ENCODE measurements around the gene CCDC12.

The CCDC12 gene

DNA sequence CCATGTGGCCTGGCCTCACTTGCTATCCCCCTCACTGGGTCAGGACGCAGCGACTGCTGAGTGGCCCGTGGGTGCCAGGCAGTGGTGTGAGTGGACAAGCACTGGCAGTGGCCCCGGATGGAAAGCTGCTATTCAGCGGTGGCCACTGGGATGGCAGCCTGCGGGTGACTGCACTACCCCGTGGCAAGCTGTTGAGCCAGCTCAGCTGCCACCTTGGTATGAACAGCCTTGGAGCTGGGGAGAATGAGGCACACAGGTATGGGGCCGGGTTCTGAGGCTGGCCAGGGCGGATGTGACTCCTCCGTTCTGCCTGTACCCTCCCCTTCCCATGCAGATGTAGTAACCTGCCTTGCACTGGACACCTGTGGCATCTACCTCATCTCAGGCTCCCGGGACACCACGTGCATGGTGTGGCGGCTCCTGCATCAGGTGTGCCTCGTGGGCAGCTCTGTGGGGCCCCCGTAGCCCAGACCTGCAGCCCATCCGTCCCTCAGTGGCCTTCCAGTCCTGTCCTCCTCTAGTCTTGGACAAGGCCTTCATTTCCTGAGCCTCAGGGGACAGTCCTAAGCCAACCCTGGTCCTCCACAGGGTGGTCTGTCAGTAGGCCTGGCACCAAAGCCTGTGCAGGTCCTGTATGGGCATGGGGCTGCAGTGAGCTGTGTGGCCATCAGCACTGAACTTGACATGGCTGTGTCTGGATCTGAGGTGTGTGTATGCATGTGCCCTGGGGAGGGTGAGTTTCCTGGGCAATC lies 31.1 kb upstream of the CCDC12 start:
- DNase-seq = no peak

GRCh38 chr3:47007001-47007400 lies 30.5 kb upstream of the CCDC12 start:
- no peak for DNase-seq

DNA sequence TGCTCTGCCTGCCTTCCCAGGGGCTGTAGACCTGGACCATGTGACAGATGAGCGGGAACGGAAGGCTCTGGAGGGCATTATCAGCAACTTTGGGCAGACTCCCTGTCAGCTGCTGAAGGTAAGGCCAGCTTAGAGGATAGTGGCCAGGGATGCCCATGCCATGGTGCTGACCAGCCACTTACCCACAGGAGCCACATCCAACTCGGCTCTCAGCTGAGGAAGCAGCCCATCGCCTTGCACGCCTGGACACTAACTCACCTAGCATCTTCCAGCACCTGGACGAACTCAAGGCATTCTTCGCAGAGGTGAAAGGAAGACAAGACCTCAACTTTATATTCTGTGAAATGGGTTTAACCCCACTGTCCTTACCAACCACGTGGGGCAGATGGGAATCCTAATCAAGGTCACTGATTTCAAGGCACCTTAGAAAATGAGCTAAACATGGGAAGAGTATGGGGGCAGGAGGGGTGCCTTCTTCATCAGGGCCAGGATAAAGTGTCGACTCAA lies 29.7 kb upstream of the CCDC12 start:
- no peak for DNase-seq

DNA sequence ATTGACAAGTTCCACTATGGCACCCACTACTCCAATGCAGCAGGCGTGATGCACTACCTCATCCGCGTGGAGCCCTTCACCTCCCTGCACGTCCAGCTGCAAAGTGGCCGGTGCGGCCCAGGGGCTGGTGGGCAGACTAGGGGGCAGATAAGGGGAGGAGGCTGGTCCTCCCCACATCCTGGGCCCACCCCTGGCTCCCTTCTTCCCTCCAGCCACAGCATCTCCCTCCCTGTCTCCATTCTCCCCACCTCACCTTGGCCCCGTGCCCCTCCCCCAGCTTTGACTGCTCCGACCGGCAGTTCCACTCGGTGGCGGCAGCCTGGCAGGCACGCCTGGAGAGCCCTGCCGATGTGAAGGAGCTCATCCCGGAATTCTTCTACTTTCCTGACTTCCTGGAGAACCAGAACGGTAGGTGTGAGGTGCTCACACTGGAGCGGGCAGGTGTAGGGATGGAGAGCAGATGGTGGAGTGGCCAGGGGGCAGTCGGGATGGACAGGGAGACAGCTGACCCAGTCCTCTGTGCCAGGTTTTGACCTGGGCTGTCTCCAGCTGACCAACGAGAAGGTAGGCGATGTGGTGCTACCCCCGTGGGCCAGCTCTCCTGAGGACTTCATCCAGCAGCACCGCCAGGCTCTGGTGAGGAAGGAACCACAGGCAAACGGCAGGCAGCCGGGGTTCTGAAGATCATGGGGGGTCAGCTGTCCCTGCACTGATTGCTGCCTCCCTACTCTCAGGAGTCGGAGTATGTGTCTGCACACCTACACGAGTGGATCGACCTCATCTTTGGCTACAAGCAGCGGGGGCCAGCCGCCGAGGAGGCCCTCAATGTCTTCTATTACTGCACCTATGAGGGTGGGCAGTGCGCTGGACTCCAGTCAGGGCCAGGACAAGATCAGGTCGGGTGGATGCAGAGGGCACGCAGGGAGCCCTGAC lies 28.9 kb upstream of the CCDC12 start:
- DNase-seq = no peak

- no peak for DNase-seq
Measured at GRCh38 chr3:47004369-47005211, 28.0 kb upstream of the CCDC12 start.

- DNase-seq = no peak
Measured at GRCh38 chr3:47003461-47004368, 27.2 kb upstream of the CCDC12 start.

DNA sequence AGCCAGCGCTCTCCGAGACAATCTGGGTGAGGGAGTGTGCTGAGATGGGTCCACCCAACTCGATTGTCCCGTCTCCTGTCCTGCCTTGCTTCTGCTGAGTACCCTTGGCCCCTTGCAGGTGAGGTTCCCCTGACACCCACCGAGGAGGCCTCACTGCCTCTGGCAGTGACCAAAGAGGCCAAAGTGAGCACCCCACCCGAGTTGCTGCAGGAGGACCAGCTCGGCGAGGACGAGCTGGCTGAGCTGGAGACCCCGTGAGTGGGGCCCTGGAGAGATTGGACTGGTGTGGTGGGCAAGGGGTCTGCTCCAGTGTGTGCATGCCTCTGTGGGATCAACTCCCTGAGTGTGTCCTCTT lies 26.5 kb upstream of the CCDC12 start:
- no peak for DNase-seq

DNA sequence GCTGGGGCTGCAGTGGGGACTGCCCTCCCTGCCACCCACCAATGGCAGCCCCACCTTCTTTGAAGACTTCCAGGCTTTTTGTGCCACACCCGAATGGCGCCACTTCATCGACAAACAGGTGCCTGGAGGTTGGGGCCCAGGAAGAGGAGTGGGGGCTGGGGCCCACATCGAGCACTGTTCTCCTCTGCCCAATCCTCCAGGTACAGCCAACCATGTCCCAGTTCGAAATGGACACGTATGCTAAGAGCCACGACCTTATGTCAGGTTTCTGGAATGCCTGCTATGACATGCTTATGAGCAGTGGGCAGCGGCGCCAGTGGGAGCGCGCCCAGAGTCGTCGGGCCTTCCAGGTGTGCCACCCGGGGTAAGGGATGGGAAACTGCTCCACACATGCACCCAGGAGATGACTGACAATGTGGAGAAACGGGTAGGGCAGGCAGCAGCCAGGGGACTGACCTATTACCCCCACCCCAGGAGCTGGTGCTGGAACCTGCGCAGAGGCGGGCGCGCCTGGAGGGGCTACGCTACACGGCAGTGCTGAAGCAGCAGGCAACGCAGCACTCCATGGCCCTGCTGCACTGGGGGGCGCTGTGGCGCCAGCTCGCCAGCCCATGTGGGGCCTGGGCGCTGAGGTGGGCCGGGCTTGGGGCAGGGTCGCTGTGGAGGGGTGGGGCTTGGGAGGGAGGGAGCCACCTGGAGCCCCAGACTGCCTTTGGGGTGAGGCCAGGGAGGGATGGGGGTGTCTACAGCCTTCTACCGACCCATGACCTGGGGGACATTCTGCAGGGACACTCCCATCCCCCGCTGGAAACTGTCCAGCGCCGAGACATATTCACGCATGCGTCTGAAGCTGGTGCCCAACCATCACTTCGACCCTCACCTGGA lies 25.9 kb upstream of the CCDC12 start:
- DNase-seq = no peak

DNA sequence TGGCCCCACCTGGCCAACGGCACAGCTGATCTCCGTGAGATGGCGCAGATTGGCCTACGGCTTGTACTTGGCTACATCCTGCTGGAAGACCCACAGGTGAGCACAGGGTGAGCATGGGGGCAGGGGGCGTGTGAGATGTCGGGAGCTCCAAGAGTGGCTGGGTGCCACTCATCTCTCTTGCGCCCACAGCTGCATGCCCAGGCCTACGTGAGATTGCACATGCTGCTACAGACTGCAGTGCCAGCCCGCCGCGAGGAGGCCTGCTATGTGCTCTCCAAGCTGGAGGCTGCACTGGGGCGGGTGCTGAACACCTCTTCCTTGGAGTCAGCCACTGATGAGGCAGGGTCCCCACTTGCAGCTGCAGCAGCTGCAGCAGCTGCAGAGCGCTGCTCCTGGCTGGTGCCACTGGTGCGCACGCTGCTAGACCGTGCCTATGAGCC lies 25.2 kb upstream of the CCDC12 start:
- no peak for DNase-seq

GRCh38 chr3:47000922-47001730 lies 24.6 kb upstream of the CCDC12 start:
- DNase-seq = no peak

- no peak for DNase-seq
Measured at GRCh38 chr3:47000198-47000815, 23.8 kb upstream of the CCDC12 start.

GRCh38 chr3:46999516-47000197 lies 23.1 kb upstream of the CCDC12 start:
- no peak for DNase-seq

- no peak for DNase-seq
Measured at GRCh38 chr3:46998852-46999515, 22.4 kb upstream of the CCDC12 start.

DNA sequence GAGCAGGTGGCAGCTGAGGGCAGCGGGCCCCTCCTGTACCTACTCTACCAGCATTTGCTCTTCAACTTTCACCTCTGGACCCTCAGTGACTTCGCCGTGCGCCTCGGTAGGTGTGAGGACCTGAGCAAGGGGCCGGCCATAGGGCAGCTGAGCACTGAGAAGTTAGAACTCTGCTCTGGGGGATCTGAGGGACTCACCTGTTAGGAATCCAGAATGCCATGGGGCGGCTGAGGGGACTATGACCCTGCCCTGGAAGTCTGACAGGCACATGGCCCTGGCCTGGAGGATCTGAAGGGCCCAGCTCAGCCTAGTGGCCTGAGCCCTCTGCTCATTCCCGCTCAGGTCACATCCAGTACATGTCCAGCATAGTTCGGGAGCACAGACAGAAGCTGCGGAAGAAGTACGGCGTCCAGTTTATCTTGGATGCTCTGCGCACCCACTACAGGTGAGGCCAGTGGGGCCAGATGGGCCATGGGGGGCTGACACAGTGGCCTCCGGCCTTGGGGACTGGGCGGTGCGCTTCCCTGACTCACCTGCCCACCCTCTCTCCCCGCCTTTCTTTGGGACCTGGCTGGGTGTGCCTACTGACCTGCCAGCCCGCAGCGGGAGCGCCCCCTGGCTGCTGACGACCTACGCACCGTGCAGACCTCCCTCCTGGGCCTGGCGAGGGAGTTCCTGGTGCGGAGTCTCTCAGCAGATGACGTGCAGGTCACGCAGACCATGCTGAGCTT lies 21.7 kb upstream of the CCDC12 start:
- DNase-seq = peak; percentile 10 to 70

- no peak for DNase-seq
Measured at GRCh38 chr3:46997453-46998091, 21.0 kb upstream of the CCDC12 start.

DNA sequence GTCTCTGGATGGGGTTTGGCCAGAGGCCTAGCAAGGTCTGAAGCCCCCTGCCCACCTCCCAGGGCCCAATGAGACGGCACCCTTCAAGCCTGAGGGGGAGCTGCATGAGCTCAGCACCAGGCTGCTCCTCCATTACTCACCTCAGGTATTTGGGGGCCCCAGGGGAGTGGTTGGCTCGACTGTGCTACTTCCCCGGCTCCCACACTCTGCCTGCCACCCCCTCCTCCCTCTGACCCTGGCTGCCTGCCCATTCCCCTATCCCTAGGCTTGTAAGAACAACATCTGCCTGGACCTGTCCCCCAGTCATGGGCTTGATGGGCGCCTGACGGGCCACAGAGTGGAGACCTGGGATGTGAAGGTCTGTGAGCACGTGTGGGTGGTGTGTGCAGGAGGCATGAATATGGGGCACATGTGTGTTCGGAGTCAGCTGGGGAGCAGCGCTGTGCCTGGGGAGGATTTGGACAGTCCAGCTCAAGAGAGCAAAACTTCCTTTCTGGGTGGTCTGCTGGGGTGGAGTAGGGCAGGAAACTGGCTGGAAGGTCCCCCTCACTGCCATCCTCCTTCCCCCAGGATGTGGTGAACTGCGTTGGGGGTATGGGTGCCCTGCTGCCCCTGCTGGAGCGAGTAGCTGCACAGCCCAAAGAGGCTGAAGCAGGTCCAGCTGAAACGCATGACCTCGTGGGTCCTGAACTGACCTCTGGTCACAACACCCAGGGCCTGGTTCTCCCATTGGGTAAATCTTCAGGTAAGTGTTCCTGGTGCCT lies 20.3 kb upstream of the CCDC12 start:
- no peak for DNase-seq

Measured in SHP77 (cell line).